GM18511 (cell line): ENCODE data around the gene PSKH1.
"Not testable (repeated sequence)": the region's sequence is repeated elsewhere in the genome, so short reads cannot be mapped to it uniquely, and the experiment has no call there.

Experiments used
- ATAC-seq: cut with Tn5 transposase; IDR thresholded peaks from one replicate; pipeline ENCODE4 v1.9.1; 2021; ENCODE audit warnings: mild to moderate bottlenecking, moderate library complexity; ENCODE audit not compliant: unreplicated experiment

PSKH1 gene

GRCh38 chr16:67937713-67938112, 44.7 kb downstream of the PSKH1 start:
- not testable (repeated sequence) for ATAC-seq

- ATAC-seq: no peak
Observed at GRCh38 chr16:67939507-67940445, 46.7 kb downstream of the PSKH1 start.

GRCh38 chr16:67940446-67941089, 47.5 kb downstream of the PSKH1 start:
- no peak for ATAC-seq

- no peak for ATAC-seq
Observed at GRCh38 chr16:67941469-67942199, 48.6 kb downstream of the PSKH1 start.

- ATAC-seq: no peak
Observed at GRCh38 chr16:67942200-67942509, 49.1 kb downstream of the PSKH1 start.

- ATAC-seq: no peak
Observed at GRCh38 chr16:67942510-67943255, 49.6 kb downstream of the PSKH1 start.

- no peak for ATAC-seq
Observed at GRCh38 chr16:67943256-67943618, 50.2 kb downstream of the PSKH1 start.

GRCh38 chr16:67943619-67944504, 50.8 kb downstream of the PSKH1 start, which contains the start of gene LCAT:
LCAT (minus strand) TSS chr16:67944120; CDS start chr16:67944101, 19 bp downstream.
- no peak for ATAC-seq

GRCh38 chr16:67944690-67945391, 51.8 kb downstream of the PSKH1 start:
- ATAC-seq: no peak

- no peak for ATAC-seq
Observed at GRCh38 chr16:67945392-67945933, 52.4 kb downstream of the PSKH1 start.

GRCh38 chr16:67946128-67946569, 53.1 kb downstream of the PSKH1 start:
- no peak for ATAC-seq

GRCh38 chr16:67946966-67947558, 54.0 kb downstream of the PSKH1 start:
- ATAC-seq: no peak

GRCh38 chr16:67948015-67948414, 55.0 kb downstream of the PSKH1 start:
- ATAC-seq: no peak

- no peak for ATAC-seq
Observed at GRCh38 chr16:67949645-67950044, 56.6 kb downstream of the PSKH1 start.

- ATAC-seq: no peak
Observed at GRCh38 chr16:67950335-67950843, 57.3 kb downstream of the PSKH1 start.

- no peak for ATAC-seq
Observed at GRCh38 chr16:67951485-67951884, 58.4 kb downstream of the PSKH1 start.

- no peak for ATAC-seq
Observed at GRCh38 chr16:67953641-67954375, 60.8 kb downstream of the PSKH1 start.
